Keratinocyte (primary cell): ENCODE data around the gene PADI6. TPM values are rescaled to one million over a fixed set of nuclear protein-coding genes. Genes with fewer than 3 reads are reported as not detected.

Experiments used
- DNase-seq: peaks from one replicate; pipeline ENCODE4 v3.0.0-alpha.2; 2011; ENCODE audit warnings: low read depth, missing footprints, low spot score
- FAIRE-seq: peaks from 2 replicates; lab custom pipeline; 2011; peaks lifted over from hg19 to GRCh38; lab: Jason Lieb, UNC
- H2AFZ ChIP-seq: 2 replicates; pipeline ENCODE4 v1.6.0; 2012; ENCODE audit warnings: low read length, control low read depth, inconsistent platforms; ENCODE audit not compliant: control insufficient read depth
- H3K27ac ChIP-seq: 2 replicates; pipeline ENCODE4 v1.5.1; 2011; ENCODE audit warnings: low read length; ENCODE audit not compliant: control insufficient read depth, insufficient read depth
- H3K27me3 ChIP-seq: 3 replicates; pipeline ENCODE4 v1.6.0; 2011; ENCODE audit warnings: low read length; ENCODE audit not compliant: control insufficient read depth, insufficient read depth; ENCODE audit errors: extremely low read depth
- H3K36me3 ChIP-seq, 2 experiments: 2 replicates in 1 of 2; 3 replicates in 1 of 2; pipeline ENCODE4 v1.5.1; 2011; ENCODE audit warnings: low read length in 2 of 2, mild to moderate bottlenecking in 1 of 2; ENCODE audit not compliant: control insufficient read depth in 2 of 2, insufficient read depth in 2 of 2; ENCODE audit errors: extremely low read depth in 1 of 2
- H3K4me1 ChIP-seq: 3 replicates; pipeline ENCODE4 v1.5.1; 2011; ENCODE audit warnings: low read length; ENCODE audit not compliant: control insufficient read depth, insufficient read depth; ENCODE audit errors: extremely low read depth
- H3K4me2 ChIP-seq: 3 replicates; pipeline ENCODE4 v1.6.0; 2011; ENCODE audit warnings: low read depth, low read length; ENCODE audit not compliant: control insufficient read depth, insufficient read depth; ENCODE audit errors: extremely low read depth
- H3K4me3 ChIP-seq, 3 experiments: fragments of 200-600 bp in 1 of 3; sonication (generic) in 1 of 3; 2 replicates in 2 of 3; 3 replicates in 1 of 3; pipeline ENCODE4 v1.5.1; 2011 to 2016; ENCODE audit warnings: low read length in 3 of 3, mild to moderate bottlenecking in 3 of 3, control low read depth in 2 of 3, inconsistent platforms in 1 of 3, low read depth in 1 of 3, mixed read lengths in 1 of 3, mixed run types in 1 of 3, moderate library complexity in 1 of 3; ENCODE audit not compliant: control insufficient read depth in 2 of 3, insufficient read depth in 2 of 3; ENCODE audit errors: extremely low read depth in 1 of 3
- H3K79me2 ChIP-seq: 2 replicates; pipeline ENCODE4 v1.6.0; 2012; ENCODE audit warnings: low read length; ENCODE audit not compliant: control insufficient read depth, insufficient read depth
- H3K9ac ChIP-seq: 3 replicates; pipeline ENCODE4 v1.6.0; 2011; ENCODE audit warnings: low read length; ENCODE audit not compliant: control insufficient read depth, insufficient read depth; ENCODE audit errors: extremely low read depth
- H3K9me1 ChIP-seq: 3 replicates; pipeline ENCODE4 v1.6.0; 2011; ENCODE audit warnings: low read length; ENCODE audit not compliant: control insufficient read depth, insufficient read depth; ENCODE audit errors: extremely low read depth
- H3K9me3 ChIP-seq: 2 replicates; pipeline ENCODE4 v1.5.1; 2012; ENCODE audit warnings: low read depth, low read length; ENCODE audit not compliant: control insufficient read depth
- H4K20me1 ChIP-seq: 3 replicates; pipeline ENCODE4 v1.6.0; 2011; ENCODE audit warnings: low read length; ENCODE audit not compliant: control insufficient read depth, insufficient read depth; ENCODE audit errors: extremely low read depth
- CTCF ChIP-seq, 3 experiments: IDR thresholded peaks in 1 of 3; conservative IDR thresholded peaks in 1 of 3; optimal IDR thresholded peaks in 1 of 3; 2 replicates in 2 of 3; 3 replicates in 1 of 3; pipeline versions ENCODE3 to v1.5.1; 2011; ENCODE audit warnings: low read length in 3 of 3, mild to moderate bottlenecking in 3 of 3, moderate library complexity in 2 of 3, control low read depth in 1 of 3, inconsistent platforms in 1 of 3; ENCODE audit not compliant: insufficient read depth in 2 of 3; ENCODE audit errors: extremely low read depth in 1 of 3
- EZH2 ChIP-seq: IDR thresholded peaks from one replicate; pipeline ENCODE4 v1.6.1; 2012; ENCODE audit warnings: inconsistent platforms, mild to moderate bottlenecking, low read length, moderate library complexity
- dilution Hi-C: fragments of 300-500 bp; cut with MboI; formaldehyde crosslinking; loops from one replicate; pipeline ENCODE4 v1.7.0; 2020; ENCODE audit warnings: low sequenced_read_pairs; ENCODE audit not compliant: extremely low pct_ligation_motif_present
- polyA plus RNA-seq, 5 experiments: library from polyadenylated mRNA; depleted of rRNA in 3 of 5; stranded (reverse) in 3 of 5; stranded (forward) in 1 of 5; unstranded in 1 of 5; fragments of >200 nt; gene quantifications; 1 replicate in 1 of 5; 2 replicates in 3 of 5; 3 replicates in 1 of 5; pipeline versions ENCODE4 v1.2.1 to v1.2.3, GENCODE V29; 2011 to 2012; ENCODE audit warnings: missing spikeins in 2 of 5, low read depth in 1 of 5, low replicate concordance in 1 of 5

PADI6 gene
- polyA plus RNA-seq, 1 donor (not counting 4 experiments of a cell fraction or from before 2014, with no cell fraction given): not detected

DNA sequence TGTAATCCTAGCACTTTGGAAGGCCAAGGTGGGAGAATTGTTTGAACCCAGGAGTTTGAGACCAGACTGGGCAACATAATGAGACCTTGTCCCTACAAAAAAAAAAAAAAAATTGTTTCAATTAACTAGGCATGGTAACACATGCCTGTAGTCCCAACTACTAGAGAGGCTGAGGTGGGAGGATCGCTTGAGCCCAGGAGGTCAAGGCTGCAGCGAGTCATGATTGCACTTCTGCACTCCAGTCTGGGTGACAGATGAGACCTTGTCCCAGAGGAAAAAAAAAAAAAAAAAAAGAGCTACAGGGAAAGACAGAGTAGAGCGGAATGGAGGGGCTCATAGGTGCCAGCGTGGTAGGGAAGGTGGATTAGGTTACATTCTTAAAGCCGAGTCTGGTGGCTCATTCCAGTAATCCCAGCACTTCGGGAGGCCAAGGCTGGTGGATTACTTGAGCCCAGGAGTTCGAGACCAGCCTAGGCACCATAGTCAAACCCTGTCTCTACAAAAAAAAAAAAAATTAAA is 21.0 kb upstream of the PADI6 start:
- peaks cover 17% of the 10 kb centered on the region for H3K4me1 ChIP-seq
- TF ChIP-seq EZH2: no peak
- TF ChIP-seq CTCF (optimal IDR thresholded peaks at IDR 0.05 in 1 of 3, IDR thresholded peaks at IDR 0.05 in 1 of 3, conservative IDR thresholded peaks at IDR 0.05 in 1 of 3; ENCODE audit: extremely low read depth in 1 of 3, insufficient read depth in 2 of 3, low read length in 3 of 3): no peak
- H3K27me3 ChIP-seq: no peaks in the 10 kb centered on the region
- H3K36me3 ChIP-seq: no peaks in the 10 kb centered on the region
- FAIRE-seq (no peak), DNase-seq (no peak)
- no peak overlapping the region for H3K9ac ChIP-seq
- H2AFZ ChIP-seq: no peak overlapping the region
- no peaks in the 10 kb centered on the region for H4K20me1 ChIP-seq
- no peaks in the 10 kb centered on the region for H3K9me1 ChIP-seq
- H3K4me3 ChIP-seq: no peak overlapping the region
- dilution Hi-C loops: loop anchor here (10.0 kb wide), 1 partner anchor 66 kb away; no protein-coding TSS in a partner anchor
- no peak overlapping the region for H3K27ac ChIP-seq
- H3K9me3 ChIP-seq: no peaks in the 10 kb centered on the region
- H3K79me2 ChIP-seq: no peaks in the 10 kb centered on the region
- no peak overlapping the region for H3K4me2 ChIP-seq

DNA sequence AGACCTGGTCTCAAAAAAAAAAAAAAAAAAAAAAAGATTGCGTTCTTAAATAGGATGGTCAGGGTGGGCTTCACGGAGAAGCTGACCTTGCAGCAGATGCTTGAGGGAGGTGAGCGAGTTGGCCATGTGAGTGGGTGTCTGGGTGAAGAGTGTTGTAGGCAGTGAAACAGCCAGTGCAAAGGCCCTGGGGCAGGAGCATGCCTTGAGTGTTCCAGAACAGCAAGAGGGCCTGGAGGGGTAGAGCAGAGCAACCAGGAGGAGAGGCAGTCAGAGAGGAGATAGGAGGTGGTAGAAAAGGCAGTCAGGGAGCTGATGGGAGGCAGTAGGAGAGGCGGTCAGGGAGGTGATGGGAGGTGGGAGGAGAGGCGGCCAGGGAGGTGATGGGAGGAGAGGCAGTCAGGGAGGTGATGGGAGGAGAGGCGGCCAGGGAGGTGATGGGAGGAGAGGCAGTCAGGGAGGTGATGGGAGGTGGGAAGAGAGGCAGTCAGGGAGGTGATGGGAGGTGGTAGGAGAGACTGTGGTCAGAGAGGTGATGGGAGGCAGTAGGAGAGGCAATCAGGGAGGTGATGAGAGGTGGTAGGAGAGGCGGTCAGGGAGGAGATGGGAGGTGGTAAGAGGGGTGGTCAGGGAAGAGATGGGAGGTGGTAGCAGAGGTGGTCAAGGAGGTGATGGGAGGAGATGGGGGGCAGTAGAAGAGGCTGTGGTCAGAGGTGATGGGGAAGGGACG is 20.2 kb upstream of the PADI6 start:
- Histone ChIP-seq H3K27ac (no peak overlapping the region), H3K9ac (no peak overlapping the region), H3K9me3 (no peaks in the 10 kb centered on the region), H3K4me1 (peaks cover 17% of the 10 kb centered on the region), H3K4me2 (no peak overlapping the region), H4K20me1 (no peaks in the 10 kb centered on the region), H3K9me1 (no peaks in the 10 kb centered on the region), H2AFZ (no peak overlapping the region), H3K4me3 (no peak overlapping the region), H3K36me3 (no peaks in the 10 kb centered on the region), H3K79me2 (no peaks in the 10 kb centered on the region), H3K27me3 (no peaks in the 10 kb centered on the region)
- no peak for TF ChIP-seq EZH2
- no peak for TF ChIP-seq CTCF (optimal IDR thresholded peaks at IDR 0.05 in 1 of 3, IDR thresholded peaks at IDR 0.05 in 1 of 3, conservative IDR thresholded peaks at IDR 0.05 in 1 of 3; ENCODE audit: extremely low read depth in 1 of 3, insufficient read depth in 2 of 3, low read length in 3 of 3)
- FAIRE-seq: no peak
- no peak for DNase-seq
- dilution Hi-C loops: loop anchor here (10.0 kb wide), 1 partner anchor 67 kb away; no protein-coding TSS in a partner anchor
